Measurements from ENCODE around the gene CIITA. TPM values are rescaled to one million over a fixed set of nuclear protein-coding genes. Genes with fewer than 3 reads are reported as not detected.

Gene CIITA
- total and polyA plus RNA-seq, 10 of the 15 experiments (the other 5 are each of a cell fraction or from before 2014, with no cell fraction given), result 11.5 to 145 (median 49.7) TPM

DNA sequence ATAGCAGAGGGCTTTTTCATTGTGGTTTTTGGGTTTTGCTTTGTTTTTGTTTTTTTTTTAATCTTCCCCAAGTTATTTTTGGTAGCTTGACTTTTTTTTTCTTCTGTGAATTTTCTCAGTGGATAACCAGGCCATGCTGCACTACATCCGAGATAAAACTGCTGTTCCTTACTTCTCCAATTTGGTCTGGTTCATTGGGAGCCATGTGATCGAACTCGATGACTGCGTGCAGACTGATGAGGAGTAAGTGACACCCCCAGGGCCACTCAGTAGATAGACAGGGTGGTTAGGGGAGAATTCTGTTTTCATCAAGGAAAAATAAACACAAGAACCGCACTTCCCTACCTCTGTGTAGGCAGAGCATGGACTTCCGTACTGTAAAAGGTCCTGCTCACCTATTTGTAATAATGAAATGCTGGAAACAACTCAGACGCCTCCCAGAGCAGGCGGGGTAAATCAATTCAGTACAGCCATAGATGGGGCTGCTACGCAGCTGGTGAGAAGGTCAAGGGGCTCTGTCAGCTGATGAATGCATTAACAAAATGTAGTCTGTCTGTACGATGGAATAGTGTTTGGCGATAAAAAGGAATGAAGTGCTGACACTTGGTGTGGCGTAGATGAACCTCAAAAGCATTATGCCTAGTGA lies 95.9 kb downstream of the CIITA start:
- BruUV-seq (replicated peaks), result no TSS peak
- H4K20me1 ChIP-seq (ENCODE audit: control insufficient read depth, insufficient read depth), result no peaks in the 10 kb centered on the region
- WGBS (ENCODE audit: insufficient coverage, insufficient replicate concordance, low lambda C conversion rate, missing lambda C conversion rate), result 82% methylated on average over 12 of the region's 12 CpGs
- H3K27ac ChIP-seq (ENCODE audit: control insufficient read depth, insufficient read depth), result no peak overlapping the region
- in situ Hi-C loops (cut with MboI) (loop anchor here (25.0 kb wide), 1 partner anchor 689 kb away; the partner anchor contains the start of gene SNN), intact Hi-C loops (cut with micrococcal nuclease; ENCODE audit: unreplicated experiment) (loop anchor here (5.0 kb wide), 1 partner anchor 424 kb away; no protein-coding TSS in a partner anchor)
- H3K79me2 ChIP-seq (ENCODE audit: control insufficient read depth, insufficient read depth, low read length), result no peaks in the 10 kb centered on the region
- no peak overlapping the region for H3K4me2 ChIP-seq (ENCODE audit: control insufficient read depth, insufficient read depth)
- no peaks in the 10 kb centered on the region for H3K27me3 ChIP-seq (replicated peaks in 1 of 2; ENCODE audit: control insufficient read depth in 2 of 2, insufficient read depth in 2 of 2, low read length in 1 of 2)
- H2AFZ ChIP-seq (ENCODE audit: control insufficient read depth, low read depth, low read length), result no peak overlapping the region
- ChIA-PET POLR2A (interaction anchor here (1.0 kb wide), 1 partner anchor 9 kb away, joined by 3 read pairs; no protein-coding TSS in a partner anchor), SMC1A (ENCODE audit: uncharacterized antibody, unreplicated experiment) (interaction anchor here (1.0 to 2.6 kb wide), 9 partner anchors 8 to 387 kb away, joined by 3 to 12 read pairs (median 4); partner anchors contain the start of gene SOCS1), RAD21 (ENCODE audit: unreplicated experiment) (interaction anchor here (0.6 to 4.7 kb wide), 4 partner anchors 11 to 385 kb away, joined by 3 to 37 read pairs (median 15); partner anchors contain the start of gene SOCS1), CTCF (interaction anchor here (0.6 to 3.5 kb wide), 10 partner anchors 9 to 423 kb away, joined by 3 to 27 read pairs (median 4); partner anchors contain the start of gene SOCS1)
- no peak overlapping the region for H3K9ac ChIP-seq (ENCODE audit: control insufficient read depth, insufficient read depth, low read length)
- ATAC-seq (no peak), FAIRE-seq (no peak), DNase-seq (ENCODE audit: low read depth, low spot score) (no peak)
- H3K4me3 ChIP-seq, result no peak overlapping the region
- no peaks in the 10 kb centered on the region for H3K9me3 ChIP-seq (replicated peaks; ENCODE audit: control insufficient read depth, insufficient read depth, low read length)
- peaks cover 23 to 24% of the 10 kb centered on the region in 2 experiments for H3K36me3 ChIP-seq (ENCODE audit: control insufficient read depth in 2 of 2, insufficient read depth in 2 of 2, low read length in 1 of 2)
- H3K4me1 ChIP-seq (ENCODE audit: control insufficient read depth, insufficient read depth, low read length), result no peaks in the 10 kb centered on the region; the same call in 1 of the 2 replicates
- TF ChIP-seq POLR2AphosphoS5 (IDR thresholded peaks at IDR 0.05; ENCODE audit: low read length) (no peak), RAD21 (IDR thresholded peaks at IDR 0.05; ENCODE audit: insufficient read depth, low read depth, low read length) (no peak), GATAD2B (conservative IDR thresholded peaks at IDR 0.05; ENCODE audit: low read depth) (no peak), ZSCAN29 (IDR thresholded peaks at IDR 0.05) (no peak), MXI1 (IDR thresholded peaks at IDR 0.05; ENCODE audit: low read depth, low read length) (no peak), MTA3 (IDR thresholded peaks at IDR 0.05; ENCODE audit: borderline replicate concordance, low read length) (no peak), MYC (IDR thresholded peaks at IDR 0.05; ENCODE audit: insufficient read depth, insufficient read length, insufficient replicate concordance, low read length, severe bottlenecking) (no peak), PAX8 (IDR thresholded peaks at IDR 0.05) (no peak), SIX5 (IDR thresholded peaks at IDR 0.05; ENCODE audit: low read depth, low read length, severe bottlenecking) (no peak)
- TF ChIP-seq, protein P1, sequence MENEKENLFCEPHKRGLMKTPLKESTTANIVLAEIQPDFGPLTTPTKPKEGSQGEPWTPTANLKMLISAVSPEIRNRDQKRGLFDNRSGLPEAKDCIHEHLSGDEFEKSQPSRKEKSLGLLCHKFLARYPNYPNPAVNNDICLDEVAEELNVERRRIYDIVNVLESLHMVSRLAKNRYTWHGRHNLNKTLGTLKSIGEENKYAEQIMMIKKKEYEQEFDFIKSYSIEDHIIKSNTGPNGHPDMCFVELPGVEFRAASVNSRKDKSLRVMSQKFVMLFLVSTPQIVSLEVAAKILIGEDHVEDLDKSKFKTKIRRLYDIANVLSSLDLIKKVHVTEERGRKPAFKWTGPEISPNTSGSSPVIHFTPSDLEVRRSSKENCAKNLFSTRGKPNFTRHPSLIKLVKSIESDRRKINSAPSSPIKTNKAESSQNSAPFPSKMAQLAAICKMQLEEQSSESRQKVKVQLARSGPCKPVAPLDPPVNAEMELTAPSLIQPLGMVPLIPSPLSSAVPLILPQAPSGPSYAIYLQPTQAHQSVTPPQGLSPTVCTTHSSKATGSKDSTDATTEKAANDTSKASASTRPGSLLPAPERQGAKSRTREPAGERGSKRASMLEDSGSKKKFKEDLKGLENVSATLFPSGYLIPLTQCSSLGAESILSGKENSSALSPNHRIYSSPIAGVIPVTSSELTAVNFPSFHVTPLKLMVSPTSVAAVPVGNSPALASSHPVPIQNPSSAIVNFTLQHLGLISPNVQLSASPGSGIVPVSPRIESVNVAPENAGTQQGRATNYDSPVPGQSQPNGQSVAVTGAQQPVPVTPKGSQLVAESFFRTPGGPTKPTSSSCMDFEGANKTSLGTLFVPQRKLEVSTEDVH (IDR thresholded peaks at IDR 0.05; ENCODE audit: low read depth, partially characterized antibody), result no peak
- TF ChIP-seq, protein P2, sequence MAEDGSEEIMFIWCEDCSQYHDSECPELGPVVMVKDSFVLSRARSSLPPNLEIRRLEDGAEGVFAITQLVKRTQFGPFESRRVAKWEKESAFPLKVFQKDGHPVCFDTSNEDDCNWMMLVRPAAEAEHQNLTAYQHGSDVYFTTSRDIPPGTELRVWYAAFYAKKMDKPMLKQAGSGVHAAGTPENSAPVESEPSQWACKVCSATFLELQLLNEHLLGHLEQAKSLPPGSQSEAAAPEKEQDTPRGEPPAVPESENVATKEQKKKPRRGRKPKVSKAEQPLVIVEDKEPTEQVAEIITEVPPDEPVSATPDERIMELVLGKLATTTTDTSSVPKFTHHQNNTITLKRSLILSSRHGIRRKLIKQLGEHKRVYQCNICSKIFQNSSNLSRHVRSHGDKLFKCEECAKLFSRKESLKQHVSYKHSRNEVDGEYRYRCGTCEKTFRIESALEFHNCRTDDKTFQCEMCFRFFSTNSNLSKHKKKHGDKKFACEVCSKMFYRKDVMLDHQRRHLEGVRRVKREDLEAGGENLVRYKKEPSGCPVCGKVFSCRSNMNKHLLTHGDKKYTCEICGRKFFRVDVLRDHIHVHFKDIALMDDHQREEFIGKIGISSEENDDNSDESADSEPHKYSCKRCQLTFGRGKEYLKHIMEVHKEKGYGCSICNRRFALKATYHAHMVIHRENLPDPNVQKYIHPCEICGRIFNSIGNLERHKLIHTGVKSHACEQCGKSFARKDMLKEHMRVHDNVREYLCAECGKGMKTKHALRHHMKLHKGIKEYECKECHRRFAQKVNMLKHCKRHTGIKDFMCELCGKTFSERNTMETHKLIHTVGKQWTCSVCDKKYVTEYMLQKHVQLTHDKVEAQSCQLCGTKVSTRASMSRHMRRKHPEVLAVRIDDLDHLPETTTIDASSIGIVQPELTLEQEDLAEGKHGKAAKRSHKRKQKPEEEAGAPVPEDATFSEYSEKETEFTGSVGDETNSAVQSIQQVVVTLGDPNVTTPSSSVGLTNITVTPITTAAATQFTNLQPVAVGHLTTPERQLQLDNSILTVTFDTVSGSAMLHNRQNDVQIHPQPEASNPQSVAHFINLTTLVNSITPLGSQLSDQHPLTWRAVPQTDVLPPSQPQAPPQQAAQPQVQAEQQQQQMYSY (CRISPR knock-in tag; IDR thresholded peaks at IDR 0.05), result no peak
- TF ChIP-seq, protein P3, sequence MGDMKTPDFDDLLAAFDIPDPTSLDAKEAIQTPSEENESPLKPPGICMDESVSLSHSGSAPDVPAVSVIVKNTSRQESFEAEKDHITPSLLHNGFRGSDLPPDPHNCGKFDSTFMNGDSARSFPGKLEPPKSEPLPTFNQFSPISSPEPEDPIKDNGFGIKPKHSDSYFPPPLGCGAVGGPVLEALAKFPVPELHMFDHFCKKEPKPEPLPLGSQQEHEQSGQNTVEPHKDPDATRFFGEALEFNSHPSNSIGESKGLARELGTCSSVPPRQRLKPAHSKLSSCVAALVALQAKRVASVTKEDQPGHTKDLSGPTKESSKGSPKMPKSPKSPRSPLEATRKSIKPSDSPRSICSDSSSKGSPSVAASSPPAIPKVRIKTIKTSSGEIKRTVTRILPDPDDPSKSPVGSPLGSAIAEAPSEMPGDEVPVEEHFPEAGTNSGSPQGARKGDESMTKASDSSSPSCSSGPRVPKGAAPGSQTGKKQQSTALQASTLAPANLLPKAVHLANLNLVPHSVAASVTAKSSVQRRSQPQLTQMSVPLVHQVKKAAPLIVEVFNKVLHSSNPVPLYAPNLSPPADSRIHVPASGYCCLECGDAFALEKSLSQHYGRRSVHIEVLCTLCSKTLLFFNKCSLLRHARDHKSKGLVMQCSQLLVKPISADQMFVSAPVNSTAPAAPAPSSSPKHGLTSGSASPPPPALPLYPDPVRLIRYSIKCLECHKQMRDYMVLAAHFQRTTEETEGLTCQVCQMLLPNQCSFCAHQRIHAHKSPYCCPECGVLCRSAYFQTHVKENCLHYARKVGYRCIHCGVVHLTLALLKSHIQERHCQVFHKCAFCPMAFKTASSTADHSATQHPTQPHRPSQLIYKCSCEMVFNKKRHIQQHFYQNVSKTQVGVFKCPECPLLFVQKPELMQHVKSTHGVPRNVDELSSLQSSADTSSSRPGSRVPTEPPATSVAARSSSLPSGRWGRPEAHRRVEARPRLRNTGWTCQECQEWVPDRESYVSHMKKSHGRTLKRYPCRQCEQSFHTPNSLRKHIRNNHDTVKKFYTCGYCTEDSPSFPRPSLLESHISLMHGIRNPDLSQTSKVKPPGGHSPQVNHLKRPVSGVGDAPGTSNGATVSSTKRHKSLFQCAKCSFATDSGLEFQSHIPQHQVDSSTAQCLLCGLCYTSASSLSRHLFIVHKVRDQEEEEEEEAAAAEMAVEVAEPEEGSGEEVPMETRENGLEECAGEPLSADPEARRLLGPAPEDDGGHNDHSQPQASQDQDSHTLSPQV (IDR thresholded peaks at IDR 0.05), result no peak
